Vagina (tissue), 2 donors: ENCODE measurements around the gene PLOD2.

Experiments
- CTCF ChIP-seq, 3 experiments: fragments of 450-650 bp in 2 of 3; fragments of 200-600 bp in 1 of 3; sonication (generic) in 1 of 3; IDR thresholded peaks; one replicate each; pipeline ENCODE4 v1.5.1; 2017 to 2019; ENCODE audit warnings: antibody characterized with exemption in 3 of 3, mild to moderate bottlenecking in 2 of 3, moderate library complexity in 2 of 3
- POLR2A ChIP-seq, 2 donors: fragments of 450-650 bp; IDR thresholded peaks; one replicate each; pipeline ENCODE4 v1.6.1; 2017; ENCODE audit warnings: antibody characterized with exemption in 2 of 2, mild to moderate bottlenecking in 2 of 2, moderate library complexity in 2 of 2
- POLR2AphosphoS5 ChIP-seq, 2 donors: sonication (generic); formaldehyde crosslinking; IDR thresholded peaks; one replicate each; pipeline ENCODE4 v1.9.0; 2017; ENCODE audit warnings: antibody characterized with exemption in 2 of 2, mild to moderate bottlenecking in 2 of 2, low read depth in 1 of 2; ENCODE audit not compliant: insufficient read depth in 1 of 2

GRCh38 chr3:146047485-146047884 is 113.5 kb downstream of the PLOD2 start:
- TF ChIP-seq CTCF (IDR thresholded peaks at IDR 0.05): no peak
- TF ChIP-seq POLR2A (IDR thresholded peaks at IDR 0.05): no peak
- TF ChIP-seq POLR2AphosphoS5 (IDR thresholded peaks at IDR 0.05; ENCODE audit: insufficient read depth in 1 of 2, low read depth in 1 of 2): no peak
